Stimulated activated CD4-positive, alpha-beta T cell treated with anti-CD3 and anti-CD28 coated beads, Interleukin-15, amount 100 ng/mL, for 1 hour (primary cell): ENCODE data around the gene LRP1.

Experiments
- DNase-seq, 2 donors: peaks; one replicate each; pipeline ENCODE4 v3.0.0-alpha.2; 2020; ENCODE audit warnings: low read depth in 1 of 2, low spot score in 1 of 2

The LRP1 gene

DNA sequence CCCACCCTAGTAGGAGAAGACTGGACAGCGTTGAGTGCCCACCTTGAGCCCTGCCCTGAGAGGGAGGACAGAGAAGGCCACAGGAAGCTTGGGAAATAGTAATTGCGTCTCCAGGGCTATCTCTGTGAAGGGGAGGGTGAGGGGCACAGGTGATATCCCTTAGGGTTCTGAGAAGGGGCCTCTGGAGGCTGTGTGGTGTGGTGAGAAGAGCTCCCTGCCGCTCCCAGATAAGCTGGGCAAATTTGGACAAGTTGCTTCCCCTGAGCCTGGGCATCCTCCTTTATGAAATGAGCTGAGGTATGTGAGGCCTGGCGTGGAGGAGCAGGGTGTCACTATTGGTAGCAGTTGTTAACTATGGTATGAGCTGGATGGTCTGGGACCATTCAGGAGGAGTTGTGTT is 42.6 kb downstream of the LRP1 start:
- DNase-seq, result no peak

DNA sequence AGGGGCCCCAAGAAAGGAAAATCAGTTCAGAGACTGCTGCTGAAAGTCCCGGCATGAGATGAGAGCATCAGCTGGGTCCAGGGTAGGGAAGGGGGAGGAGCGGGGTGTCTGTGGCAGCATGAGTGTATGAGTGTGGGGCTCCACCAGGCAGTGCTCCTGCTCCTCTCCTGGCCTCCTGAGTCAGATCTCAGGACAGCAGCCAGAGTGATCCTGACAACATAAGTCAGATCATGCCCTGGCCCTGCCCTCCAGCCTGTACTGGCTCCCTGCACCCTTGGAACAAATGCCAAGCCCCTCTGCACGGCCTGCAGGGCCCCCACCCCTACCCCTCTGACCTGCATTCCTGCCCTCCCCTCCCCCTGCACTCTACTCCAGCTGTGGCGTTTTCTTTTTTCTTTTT is 43.4 kb downstream of the LRP1 start:
- no peak for DNase-seq

DNA sequence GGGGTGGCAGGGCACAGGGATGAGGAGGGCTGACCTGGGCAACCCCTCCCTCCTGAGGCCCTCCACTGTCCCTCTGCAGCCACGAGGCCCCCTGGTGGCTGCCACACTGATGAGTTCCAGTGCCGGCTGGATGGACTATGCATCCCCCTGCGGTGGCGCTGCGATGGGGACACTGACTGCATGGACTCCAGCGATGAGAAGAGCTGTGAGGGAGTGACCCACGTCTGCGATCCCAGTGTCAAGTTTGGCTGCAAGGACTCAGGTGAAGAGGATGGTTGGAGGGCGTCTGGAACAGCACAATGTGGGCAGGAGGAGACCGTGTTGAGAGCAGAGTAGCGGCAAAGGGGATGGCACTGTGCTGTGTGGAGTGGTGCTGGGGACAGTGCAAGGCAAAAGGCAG is 44.8 kb downstream of the LRP1 start:
- no peak for DNase-seq

DNA sequence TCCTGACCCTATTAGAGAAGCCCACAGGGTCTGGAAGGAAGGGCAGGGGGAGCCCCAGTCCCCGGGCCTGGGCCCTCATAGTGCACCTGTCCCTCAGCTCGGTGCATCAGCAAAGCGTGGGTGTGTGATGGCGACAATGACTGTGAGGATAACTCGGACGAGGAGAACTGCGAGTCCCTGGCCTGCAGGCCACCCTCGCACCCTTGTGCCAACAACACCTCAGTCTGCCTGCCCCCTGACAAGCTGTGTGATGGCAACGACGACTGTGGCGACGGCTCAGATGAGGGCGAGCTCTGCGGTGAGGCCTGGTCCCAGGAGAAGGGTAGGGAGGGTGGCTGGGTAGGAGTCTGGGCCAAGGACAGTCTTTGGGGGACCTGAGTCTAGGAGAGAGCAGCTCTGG is 45.4 kb downstream of the LRP1 start:
- DNase-seq, result no peak

DNA sequence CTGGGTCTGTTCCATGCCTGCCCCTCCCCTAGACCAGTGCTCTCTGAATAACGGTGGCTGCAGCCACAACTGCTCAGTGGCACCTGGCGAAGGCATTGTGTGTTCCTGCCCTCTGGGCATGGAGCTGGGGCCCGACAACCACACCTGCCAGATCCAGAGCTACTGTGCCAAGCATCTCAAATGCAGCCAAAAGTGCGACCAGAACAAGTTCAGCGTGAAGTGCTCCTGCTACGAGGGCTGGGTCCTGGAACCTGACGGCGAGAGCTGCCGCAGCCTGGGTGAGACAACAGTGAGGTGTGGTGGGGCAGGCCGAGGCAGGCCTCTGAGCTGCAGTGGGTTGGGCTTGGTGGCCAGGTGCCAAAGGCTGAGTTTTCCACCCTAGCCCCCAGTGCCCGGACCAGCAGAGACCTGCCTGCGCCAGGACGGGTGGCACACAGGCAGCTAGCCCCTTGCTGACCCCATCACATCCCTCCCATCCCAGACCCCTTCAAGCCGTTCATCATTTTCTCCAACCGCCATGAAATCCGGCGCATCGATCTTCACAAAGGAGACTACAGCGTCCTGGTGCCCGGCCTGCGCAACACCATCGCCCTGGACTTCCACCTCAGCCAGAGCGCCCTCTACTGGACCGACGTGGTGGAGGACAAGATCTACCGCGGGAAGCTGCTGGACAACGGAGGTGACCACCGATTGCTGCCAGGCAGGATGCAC is 47.3 kb downstream of the LRP1 start:
- peak; percentile 8 to 28 for DNase-seq

DNA sequence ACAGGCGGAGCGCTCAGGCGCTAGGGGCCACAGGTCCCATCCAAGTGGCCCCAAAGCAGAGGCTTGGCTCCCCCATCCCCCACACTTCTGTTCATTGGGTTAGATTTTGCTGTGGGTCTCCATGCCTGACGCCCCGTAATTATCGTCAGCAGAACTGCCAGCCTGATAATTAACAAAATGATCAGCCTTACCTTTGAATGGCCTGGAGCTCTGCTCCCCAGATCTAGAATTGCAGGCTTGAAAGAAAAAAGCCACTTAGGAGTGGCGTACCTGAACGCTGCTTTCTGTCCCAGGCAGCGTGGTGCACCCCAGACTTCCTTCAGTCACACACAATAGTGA is 47.8 kb downstream of the LRP1 start:
- DNase-seq, result no peak

DNA sequence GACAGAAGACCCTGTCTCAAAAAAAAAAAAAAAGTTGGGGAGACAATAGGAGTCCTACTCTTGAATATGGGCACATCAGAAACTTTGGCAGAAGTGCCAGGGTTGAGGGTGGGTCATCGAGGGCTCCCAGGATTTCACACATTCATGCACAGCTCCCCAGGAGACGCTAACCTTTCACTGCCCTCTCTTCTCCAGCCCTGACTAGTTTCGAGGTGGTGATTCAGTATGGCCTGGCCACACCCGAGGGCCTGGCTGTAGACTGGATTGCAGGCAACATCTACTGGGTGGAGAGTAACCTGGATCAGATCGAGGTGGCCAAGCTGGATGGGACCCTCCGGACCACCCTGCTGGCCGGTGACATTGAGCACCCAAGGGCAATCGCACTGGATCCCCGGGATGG is 48.6 kb downstream of the LRP1 start:
- no peak for DNase-seq

DNA sequence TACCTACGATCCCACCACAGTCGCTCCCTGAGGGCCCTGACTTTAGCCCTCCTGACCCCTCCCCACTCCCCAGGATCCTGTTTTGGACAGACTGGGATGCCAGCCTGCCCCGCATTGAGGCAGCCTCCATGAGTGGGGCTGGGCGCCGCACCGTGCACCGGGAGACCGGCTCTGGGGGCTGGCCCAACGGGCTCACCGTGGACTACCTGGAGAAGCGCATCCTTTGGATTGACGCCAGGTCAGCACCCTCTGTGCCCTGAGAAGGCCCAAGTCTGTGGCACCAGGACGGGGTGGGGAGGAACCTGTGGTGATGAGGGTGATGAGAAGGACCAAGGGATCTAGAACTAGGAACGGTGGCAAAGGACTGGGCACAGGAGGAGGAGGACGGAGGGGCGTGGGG is 49.1 kb downstream of the LRP1 start:
- DNase-seq, result no peak

DNA sequence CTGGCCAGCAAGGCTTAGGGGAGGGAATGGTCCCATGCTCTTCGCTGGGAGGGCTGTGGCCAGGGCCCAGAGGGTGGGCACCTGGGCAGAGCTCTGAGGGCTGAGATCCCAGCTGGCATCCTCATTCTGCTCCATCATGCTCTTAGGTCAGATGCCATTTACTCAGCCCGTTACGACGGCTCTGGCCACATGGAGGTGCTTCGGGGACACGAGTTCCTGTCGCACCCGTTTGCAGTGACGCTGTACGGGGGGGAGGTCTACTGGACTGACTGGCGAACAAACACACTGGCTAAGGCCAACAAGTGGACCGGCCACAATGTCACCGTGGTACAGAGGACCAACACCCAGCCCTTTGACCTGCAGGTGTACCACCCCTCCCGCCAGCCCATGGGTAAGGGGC is 49.9 kb downstream of the LRP1 start:
- no peak for DNase-seq

DNA sequence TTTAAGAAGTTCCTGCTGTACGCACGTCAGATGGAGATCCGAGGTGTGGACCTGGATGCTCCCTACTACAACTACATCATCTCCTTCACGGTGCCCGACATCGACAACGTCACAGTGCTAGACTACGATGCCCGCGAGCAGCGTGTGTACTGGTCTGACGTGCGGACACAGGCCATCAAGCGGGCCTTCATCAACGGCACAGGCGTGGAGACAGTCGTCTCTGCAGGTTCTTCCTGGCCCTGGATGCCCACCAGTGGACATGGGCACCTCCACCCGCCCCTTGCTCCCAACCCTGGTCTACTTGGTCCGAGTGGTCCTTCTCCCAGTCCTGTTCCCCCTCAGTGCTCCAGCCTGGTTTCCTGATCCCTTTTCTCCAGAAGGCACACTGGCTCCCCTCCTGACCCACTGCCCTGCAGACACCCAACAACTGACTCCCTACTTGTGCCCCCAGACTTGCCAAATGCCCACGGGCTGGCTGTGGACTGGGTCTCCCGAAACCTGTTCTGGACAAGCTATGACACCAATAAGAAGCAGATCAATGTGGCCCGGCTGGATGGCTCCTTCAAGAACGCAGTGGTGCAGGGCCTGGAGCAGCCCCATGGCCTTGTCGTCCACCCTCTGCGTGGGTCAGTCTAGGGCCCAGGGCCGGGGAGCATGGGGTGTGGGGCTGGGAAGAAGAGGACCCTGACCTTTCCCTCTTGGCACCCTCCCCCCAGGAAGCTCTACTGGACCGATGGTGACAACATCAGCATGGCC is 51.2 kb downstream of the LRP1 start:
- DNase-seq, result no peak

DNA sequence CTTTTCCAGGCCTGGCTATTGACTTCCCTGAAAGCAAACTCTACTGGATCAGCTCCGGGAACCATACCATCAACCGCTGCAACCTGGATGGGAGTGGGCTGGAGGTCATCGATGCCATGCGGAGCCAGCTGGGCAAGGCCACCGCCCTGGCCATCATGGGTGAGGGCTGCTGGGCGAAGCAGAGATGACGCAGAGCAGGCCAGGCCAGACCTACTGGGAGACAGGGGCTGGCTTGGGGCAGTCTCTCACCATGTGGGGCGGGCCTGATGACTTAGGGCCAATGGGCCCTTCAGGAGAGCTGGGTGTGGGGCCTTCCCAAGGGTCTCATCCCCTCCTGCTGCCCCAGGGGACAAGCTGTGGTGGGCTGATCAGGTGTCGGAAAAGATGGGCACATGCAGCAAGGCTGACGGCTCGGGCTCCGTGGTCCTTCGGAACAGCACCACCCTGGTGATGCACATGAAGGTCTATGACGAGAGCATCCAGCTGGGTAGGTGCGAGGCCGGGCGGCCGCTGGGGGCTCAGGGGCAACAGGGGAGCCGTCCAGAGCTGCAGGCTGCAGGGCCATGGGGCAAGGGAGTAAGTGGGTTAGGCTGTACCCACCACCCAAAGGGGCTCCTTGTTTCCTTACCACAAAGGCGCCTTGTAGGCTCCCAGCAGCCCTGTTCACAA is 52.2 kb downstream of the LRP1 start:
- no peak for DNase-seq

DNA sequence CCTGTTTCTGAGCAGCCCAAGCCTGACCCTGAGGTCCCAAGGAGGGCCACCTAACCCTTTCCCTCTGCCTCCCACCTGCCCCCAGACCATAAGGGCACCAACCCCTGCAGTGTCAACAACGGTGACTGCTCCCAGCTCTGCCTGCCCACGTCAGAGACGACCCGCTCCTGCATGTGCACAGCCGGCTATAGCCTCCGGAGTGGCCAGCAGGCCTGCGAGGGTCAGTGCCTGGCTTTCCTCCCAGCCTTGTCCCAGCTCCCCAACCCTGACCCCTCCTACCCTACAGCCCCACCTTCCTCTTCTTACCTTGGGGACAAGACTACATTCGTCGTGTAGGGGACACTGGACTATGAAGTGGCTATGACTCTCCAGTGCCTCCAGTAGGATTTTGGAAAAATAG is 52.8 kb downstream of the LRP1 start:
- no peak for DNase-seq

DNA sequence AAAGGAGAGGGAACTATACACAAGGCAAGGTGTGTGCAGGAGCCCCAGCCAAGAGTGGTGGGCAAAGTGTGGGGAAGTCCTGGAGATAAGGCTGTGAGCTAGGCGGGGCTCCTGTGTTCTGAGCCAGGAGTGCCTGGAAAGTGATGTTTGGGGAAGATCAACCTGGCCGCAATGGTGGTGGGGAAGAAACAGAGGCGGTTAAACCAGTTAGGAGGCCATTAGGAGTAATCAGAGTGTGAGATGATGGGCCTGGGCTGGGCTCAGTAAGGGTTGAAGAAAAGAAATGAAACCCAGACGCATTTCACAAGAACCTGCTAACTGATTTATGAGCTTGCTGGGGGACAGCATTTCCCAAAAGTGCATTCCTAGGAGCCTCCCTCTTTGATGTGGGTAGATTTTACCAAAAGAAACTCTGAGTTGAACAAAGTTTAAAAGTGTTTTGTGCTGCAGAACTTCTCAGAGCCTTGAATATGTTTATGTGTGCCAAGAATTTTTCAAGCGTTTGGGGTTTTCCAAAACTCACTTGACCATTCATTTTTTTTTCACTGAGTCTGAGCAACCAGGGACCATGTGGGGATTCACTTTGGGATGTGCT is 53.4 kb downstream of the LRP1 start:
- DNase-seq, result no peak

DNA sequence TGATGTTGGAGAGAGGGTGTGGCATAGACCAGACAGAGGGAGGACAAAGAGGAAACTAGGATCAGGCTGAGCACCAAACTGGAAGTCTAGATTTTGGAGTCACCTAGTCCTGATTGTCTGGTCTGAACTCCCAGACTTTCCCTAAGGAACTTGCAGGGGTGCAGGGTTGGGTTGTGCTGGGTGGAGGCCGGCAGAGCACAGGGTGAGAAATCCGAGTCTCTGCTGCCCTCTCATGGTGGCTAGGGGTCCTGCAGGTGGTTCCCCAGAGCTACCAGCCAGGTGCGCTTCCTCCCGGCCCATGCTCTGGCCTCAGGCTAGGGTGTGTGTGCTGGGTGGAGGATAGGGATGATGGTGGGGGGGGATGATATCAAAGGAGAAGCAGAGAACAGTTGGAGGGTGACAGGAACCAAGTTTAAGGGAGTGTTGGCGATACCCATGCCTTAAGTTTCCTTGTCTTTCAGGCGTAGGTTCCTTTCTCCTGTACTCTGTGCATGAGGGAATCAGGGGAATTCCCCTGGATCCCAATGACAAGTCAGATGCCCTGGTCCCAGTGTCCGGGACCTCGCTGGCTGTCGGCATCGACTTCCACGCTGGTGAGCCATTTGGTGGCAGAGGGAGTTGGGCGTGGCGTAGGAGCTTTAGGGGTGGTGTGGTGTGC is 54.8 kb downstream of the LRP1 start:
- peak; percentile 61 to 78 for DNase-seq

DNA sequence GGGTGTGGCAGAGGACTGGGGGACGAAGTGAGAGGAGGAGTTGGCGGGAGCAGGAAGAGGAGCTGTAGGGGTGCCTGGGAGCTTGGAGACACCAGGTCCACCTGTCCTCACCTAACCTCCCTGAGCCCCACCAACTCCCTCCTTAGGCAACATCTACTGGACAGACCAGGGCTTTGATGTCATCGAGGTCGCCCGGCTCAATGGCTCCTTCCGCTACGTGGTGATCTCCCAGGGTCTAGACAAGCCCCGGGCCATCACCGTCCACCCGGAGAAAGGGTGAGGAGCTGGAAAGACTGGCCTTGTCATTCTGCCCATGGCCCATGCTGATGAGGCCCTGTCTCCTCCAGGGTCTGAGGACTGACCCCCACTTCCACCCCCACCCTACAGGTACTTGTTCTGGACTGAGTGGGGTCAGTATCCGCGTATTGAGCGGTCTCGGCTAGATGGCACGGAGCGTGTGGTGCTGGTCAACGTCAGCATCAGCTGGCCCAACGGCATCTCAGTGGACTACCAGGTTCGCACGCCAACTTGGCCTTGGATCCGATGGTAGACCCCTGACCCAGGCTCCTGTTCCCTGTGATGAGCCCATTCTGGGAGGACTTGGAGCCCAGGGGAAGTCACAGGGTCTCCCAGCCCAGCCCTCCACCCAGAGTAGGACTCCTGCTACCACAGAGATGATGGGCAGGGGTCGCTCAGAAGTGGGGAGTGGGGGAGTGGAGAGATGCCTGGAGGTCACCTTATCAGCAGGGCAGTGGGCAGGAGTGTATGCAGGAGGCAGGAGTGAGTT is 55.8 kb downstream of the LRP1 start:
- DNase-seq, result no peak

DNA sequence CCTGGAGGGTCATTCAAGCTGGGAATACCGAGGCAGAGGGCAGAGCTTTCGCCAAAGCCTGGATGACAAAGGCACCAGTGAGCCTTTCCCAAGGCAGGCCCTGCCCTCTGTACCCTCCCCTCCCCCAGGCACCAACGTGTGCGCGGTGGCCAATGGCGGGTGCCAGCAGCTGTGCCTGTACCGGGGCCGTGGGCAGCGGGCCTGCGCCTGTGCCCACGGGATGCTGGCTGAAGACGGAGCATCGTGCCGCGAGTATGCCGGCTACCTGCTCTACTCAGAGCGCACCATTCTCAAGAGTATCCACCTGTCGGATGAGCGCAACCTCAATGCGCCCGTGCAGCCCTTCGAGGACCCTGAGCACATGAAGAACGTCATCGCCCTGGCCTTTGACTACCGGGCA is 57.1 kb downstream of the LRP1 start:
- DNase-seq, result no peak

DNA sequence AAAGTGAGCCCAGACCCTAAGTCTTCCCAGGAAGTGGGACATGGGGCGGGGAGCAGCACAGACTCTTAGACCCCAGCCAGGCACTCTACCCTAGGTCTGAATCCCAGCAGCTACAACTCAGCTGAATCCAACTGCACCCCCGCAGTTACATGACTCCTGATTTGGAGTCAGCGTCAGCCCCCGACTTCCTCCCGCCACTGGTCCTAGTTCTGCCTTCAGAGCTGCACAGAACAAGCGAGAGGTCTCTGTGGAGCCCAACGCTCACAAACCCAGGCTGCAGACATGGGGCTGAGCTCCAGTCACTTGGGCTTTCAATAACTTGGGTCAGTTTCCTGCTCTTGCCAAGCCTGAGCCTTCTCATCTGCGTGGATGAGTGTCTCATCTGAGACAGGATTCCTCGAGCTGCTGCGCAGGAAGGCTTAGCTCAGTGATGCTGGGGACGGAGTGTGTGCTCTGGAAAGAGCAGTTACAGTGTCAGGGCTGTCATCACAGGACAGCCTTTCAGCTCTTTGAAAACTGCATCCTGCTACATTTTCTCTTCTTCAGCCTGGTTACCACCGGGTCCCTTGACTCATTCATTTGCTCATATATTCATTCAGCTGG is 57.7 kb downstream of the LRP1 start:
- no peak for DNase-seq

DNA sequence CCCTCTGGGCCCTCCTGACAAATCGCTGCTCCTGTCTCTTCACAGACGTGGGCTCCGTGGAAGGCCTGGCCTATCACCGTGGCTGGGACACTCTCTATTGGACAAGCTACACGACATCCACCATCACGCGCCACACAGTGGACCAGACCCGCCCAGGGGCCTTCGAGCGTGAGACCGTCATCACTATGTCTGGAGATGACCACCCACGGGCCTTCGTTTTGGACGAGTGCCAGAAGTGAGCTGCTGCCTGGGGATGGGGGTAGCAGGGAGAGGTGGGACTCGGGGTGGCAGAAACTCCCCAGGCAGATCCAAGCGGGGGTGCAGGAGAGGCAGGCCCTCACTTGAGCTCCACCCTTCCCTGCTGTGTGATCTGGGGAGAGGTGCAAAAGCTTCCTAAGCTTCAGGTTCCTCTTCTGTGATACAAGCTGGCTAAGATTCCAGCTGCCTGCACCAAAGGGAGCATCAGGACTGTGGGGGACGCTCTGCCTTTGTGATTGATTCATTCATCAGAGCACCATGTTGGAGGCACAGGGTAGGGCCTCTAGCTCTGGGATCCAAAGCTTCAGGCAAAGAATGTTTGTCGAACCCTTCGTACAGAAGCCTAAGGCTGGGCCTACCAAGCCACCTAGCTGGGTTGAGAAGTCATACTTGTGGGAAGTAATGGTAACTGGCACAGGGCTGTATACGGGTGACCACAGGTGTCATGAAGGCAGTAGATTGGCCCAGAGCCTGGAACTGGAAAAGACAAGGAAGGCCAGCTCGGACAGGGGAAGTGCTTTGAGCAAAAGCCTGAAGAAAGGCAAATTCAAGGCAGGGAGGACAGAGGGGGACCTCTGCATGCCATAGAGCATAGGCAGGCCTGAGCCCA is 59.2 kb downstream of the LRP1 start:
- no peak for DNase-seq

DNA sequence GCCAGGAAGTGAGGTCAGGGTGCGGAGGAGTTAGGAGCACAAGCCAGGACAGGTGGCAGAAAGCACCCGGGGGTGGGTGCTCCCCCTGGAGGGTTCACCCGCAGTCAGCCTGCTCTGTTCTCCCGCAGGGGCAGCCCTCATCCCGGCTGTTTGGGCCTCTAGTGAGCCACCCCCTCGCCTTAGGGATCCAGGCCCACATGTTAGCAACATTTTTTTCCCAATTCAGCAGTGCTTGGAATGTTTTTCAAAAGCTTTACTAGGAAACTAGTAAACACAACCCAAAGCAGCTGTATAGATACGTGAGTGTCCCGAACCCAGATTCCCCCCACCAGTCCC is 59.8 kb downstream of the LRP1 start:
- no peak for DNase-seq

DNA sequence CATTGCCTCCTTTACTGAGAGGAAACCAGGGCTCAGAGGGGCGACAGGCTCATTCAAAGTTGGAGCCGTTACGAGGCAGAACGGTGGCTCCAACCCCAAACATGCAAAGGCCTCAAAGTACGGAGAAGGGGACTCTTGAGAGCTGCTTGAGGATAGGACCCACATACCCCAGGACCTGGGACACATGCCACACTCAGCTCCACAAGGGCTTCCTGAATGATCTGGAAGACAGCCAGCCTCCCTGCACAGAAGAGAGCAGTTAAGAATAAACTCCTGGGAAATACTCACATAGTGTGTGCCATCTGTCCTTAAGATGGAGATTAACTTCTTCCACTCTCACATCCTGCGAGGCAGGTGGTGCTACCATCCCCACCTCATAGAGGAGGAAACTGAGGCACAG is 61.8 kb downstream of the LRP1 start:
- no peak for DNase-seq
